Measurements from ENCODE around the gene MPRIP. TPM values are rescaled to one million over a fixed set of nuclear protein-coding genes. Genes with fewer than 3 reads are reported as not detected.

The MPRIP gene
- total and polyA plus RNA-seq, 2 of the 13 experiments (the other 11 are each of a cell fraction or from before 2014, with no cell fraction given) = 50.2 to 52.4 TPM

- CTCF ChIA-PET (ENCODE audit: low intra/inter-chr PET ratio, low total read pairs) = no interaction called here
- in situ Hi-C loops (cut with HindIII; ENCODE audit: extremely low pct_ligation_motif_present, low pct_unique_long_range_greater_than_20kb) = loop anchor here (5.0 kb wide), 1 partner anchor 142 kb away; no protein-coding TSS in a partner anchor
Measured at GRCh38 chr17:17144061-17144460, 101.8 kb downstream of the MPRIP start.

GRCh38 chr17:17144916-17145665 is 102.8 kb downstream of the MPRIP start:
- Histone ChIP-seq H2AFZ (ENCODE audit: low read length) (no peak overlapping the region), H3K4me1 (ENCODE audit: insufficient read depth, low read length) (0 out of 2 replicates have a peak, but pooled peaks cover 5% of the 10 kb centered on the region), H3K9ac (ENCODE audit: insufficient read depth, low read depth, low read length) (no peak overlapping the region), H3K27ac (ENCODE audit: extremely low read length, insufficient read depth, low read length) (no peak overlapping the region), H3K27me3 (ENCODE audit: control insufficient read depth in 1 of 2, insufficient read depth in 2 of 2, low read length in 2 of 2) (no peaks in the 10 kb centered on the region), H3K79me2 (ENCODE audit: insufficient read depth, low read length) (no peaks in the 10 kb centered on the region), H4K20me1 (ENCODE audit: insufficient read depth, low read length) (no peaks in the 10 kb centered on the region), H3K4me2 (ENCODE audit: low read depth, low read length) (no peak overlapping the region), H3K36me3 (replicated peaks in 1 of 2; ENCODE audit: control insufficient read depth in 1 of 2, insufficient read depth in 2 of 2, low read length in 2 of 2) (peaks cover 15 to 24% of the 10 kb centered on the region in 2 experiments; a peak in 4 of 5 replicates), H3K4me3 (replicated peaks in 1 of 3; ENCODE audit: insufficient read depth in 1 of 3, low read depth in 2 of 3, low read length in 3 of 3) (no peak overlapping the region), H3K9me3 (ENCODE audit: low read length) (no peaks in the 10 kb centered on the region)
- no peak for DNase-seq (ENCODE audit: low spot score)
- no peak for ATAC-seq
- WGBS (ENCODE audit: low lambda C conversion rate) = 99% methylated on average over 8 of the region's 13 CpGs
- no TSS peak for BruUV-seq (replicated peaks)
- CTCF ChIA-PET (ENCODE audit: low intra/inter-chr PET ratio, low total read pairs) = no interaction called here
- FAIRE-seq = no peak
- TF ChIP-seq KMT2B (CRISPR knock-in tag; IDR thresholded peaks at IDR 0.05) (no peak), ZNF572 (CRISPR knock-in tag; IDR thresholded peaks at IDR 0.05) (no peak)
- in situ Hi-C loops (cut with HindIII; ENCODE audit: extremely low pct_ligation_motif_present, low pct_unique_long_range_greater_than_20kb) = loop anchor here (5.0 kb wide), 1 partner anchor 143 kb away; no protein-coding TSS in a partner anchor
- POLR2A ChIA-PET = no interaction called here
- intact Hi-C loops (cut with micrococcal nuclease; ENCODE audit: unreplicated experiment) = no loop called here

More at GRCh38 chr17:17144061-17144460, 101.8 kb downstream of the MPRIP start:
- Histone ChIP-seq H3K79me2 (ENCODE audit: insufficient read depth, low read length) (no peaks in the 10 kb centered on the region), H3K36me3 (replicated peaks in 1 of 2; ENCODE audit: control insufficient read depth in 1 of 2, insufficient read depth in 2 of 2, low read length in 2 of 2) (peaks cover 13 to 27% of the 10 kb centered on the region in 2 experiments; a peak in 3 of 5 replicates), H3K9me3 (ENCODE audit: low read length) (no peaks in the 10 kb centered on the region), H3K4me3 (replicated peaks in 1 of 3; ENCODE audit: insufficient read depth in 1 of 3, low read depth in 2 of 3, low read length in 3 of 3) (no peak overlapping the region), H2AFZ (ENCODE audit: low read length) (no peak overlapping the region), H3K27me3 (ENCODE audit: control insufficient read depth in 1 of 2, insufficient read depth in 2 of 2, low read length in 2 of 2) (no peaks in the 10 kb centered on the region), H3K4me2 (ENCODE audit: low read depth, low read length) (no peak overlapping the region), H3K4me1 (ENCODE audit: insufficient read depth, low read length) (0 out of 2 replicates have a peak, but pooled peaks cover 2% of the 10 kb centered on the region), H3K9ac (ENCODE audit: insufficient read depth, low read depth, low read length) (no peak overlapping the region), H3K27ac (ENCODE audit: extremely low read length, insufficient read depth, low read length) (no peak overlapping the region), H4K20me1 (ENCODE audit: insufficient read depth, low read length) (no peaks in the 10 kb centered on the region)
- ATAC-seq = no peak
- no peak for TF ChIP-seq ZNF709 (CRISPR knock-in tag; IDR thresholded peaks at IDR 0.05)
- FAIRE-seq = no peak
- BruUV-seq (replicated peaks) = no TSS peak
- DNase-seq (ENCODE audit: low spot score) = no peak
- intact Hi-C loops (cut with micrococcal nuclease; ENCODE audit: unreplicated experiment) = no loop called here
- WGBS (ENCODE audit: low lambda C conversion rate) = 93% methylated on average over 3 of the region's 4 CpGs
- POLR2A ChIA-PET = no interaction called here
